Fibroblast of lung (primary cell): ENCODE measurements around the gene TMEM215. TPM values are rescaled to one million over a fixed set of nuclear protein-coding genes. Genes with fewer than 3 reads are reported as not detected.

Experiments used
- DNase-seq, 2 donors: peaks; one replicate each; pipeline versions ENCODE4 v3.0.0 to v3.0.0-alpha.2; 2010; ENCODE audit warnings: low read depth in 2 of 2
- H2AFZ ChIP-seq: 2 replicates; pipeline ENCODE4 v1.5.1; 2012; ENCODE audit warnings: low read length, control low read depth, inconsistent platforms
- H3K27ac ChIP-seq: 2 replicates; pipeline ENCODE4 v1.5.1; 2011; ENCODE audit warnings: low read length, control low read depth; ENCODE audit not compliant: insufficient read depth
- H3K27me3 ChIP-seq: 2 replicates; pipeline ENCODE4 v1.5.1; 2011; ENCODE audit warnings: mild to moderate bottlenecking, low read length; ENCODE audit not compliant: control insufficient read depth, insufficient read depth
- H3K36me3 ChIP-seq: 2 replicates; pipeline ENCODE4 v1.5.1; 2011; ENCODE audit warnings: low read length; ENCODE audit not compliant: control insufficient read depth, insufficient read depth
- H3K4me1 ChIP-seq: 2 replicates; pipeline ENCODE4 v1.5.1; 2011; ENCODE audit warnings: low read length; ENCODE audit not compliant: control insufficient read depth, insufficient read depth; ENCODE audit errors: extremely low read depth
- H3K4me2 ChIP-seq: 2 replicates; pipeline ENCODE4 v1.5.1; 2011; ENCODE audit warnings: low read length, control low read depth; ENCODE audit not compliant: insufficient read depth; ENCODE audit errors: extremely low read depth
- H3K4me3 ChIP-seq, 4 experiments: fragments of 200-600 bp in 1 of 4; sonication (generic) in 1 of 4; replicated peaks in 1 of 4; 2 replicates each; pipeline ENCODE4 v1.5.1; 2011 to 2016; ENCODE audit warnings: low read length in 4 of 4, low read depth in 3 of 4, mild to moderate bottlenecking in 3 of 4, control low read depth in 2 of 4, inconsistent platforms in 1 of 4, mixed read lengths in 1 of 4; ENCODE audit not compliant: insufficient read depth in 1 of 4; ENCODE audit errors: control extremely low read depth in 1 of 4
- H3K79me2 ChIP-seq: 2 replicates; pipeline ENCODE4 v1.5.1; 2012; ENCODE audit warnings: mild to moderate bottlenecking, low read length, inconsistent platforms; ENCODE audit not compliant: control insufficient read depth, insufficient read depth
- H3K9ac ChIP-seq: 2 replicates; pipeline ENCODE4 v1.5.1; 2011; ENCODE audit warnings: mild to moderate bottlenecking, low read length, control low read depth; ENCODE audit not compliant: insufficient read depth
- H3K9me3 ChIP-seq: 2 replicates; pipeline ENCODE4 v1.5.1; 2012; ENCODE audit warnings: low read depth, low read length; ENCODE audit not compliant: control insufficient read depth, insufficient read depth
- H4K20me1 ChIP-seq: 2 replicates; pipeline ENCODE4 v1.5.1; 2011; ENCODE audit warnings: low read length; ENCODE audit not compliant: control insufficient read depth, insufficient read depth; ENCODE audit errors: extremely low read depth
- CTCF ChIP-seq, 2 donors: IDR thresholded peaks in 1 of 2; conservative IDR thresholded peaks in 1 of 2; 1 replicate in 1 of 2; 2 replicates in 1 of 2; pipeline ENCODE4 v1.5.1; 2011 to 2012; ENCODE audit warnings: low read length in 2 of 2, control low read depth in 1 of 2, inconsistent platforms in 1 of 2, low read depth in 1 of 2, mild to moderate bottlenecking in 1 of 2
- EZH2 ChIP-seq: IDR thresholded peaks from 2 replicates; pipeline ENCODE4 v1.5.1; 2012; ENCODE audit warnings: low read length, control low read depth, mild to moderate bottlenecking; ENCODE audit errors: missing control alignments
- polyA plus RNA-seq, 2 donors: library from polyadenylated mRNA; depleted of rRNA in 1 of 2; stranded (reverse) in 1 of 2; unstranded in 1 of 2; fragments of >200 nt; gene quantifications; 2 replicates each; pipeline ENCODE4 v1.2.1, GENCODE V29; 2011 to 2012; ENCODE audit warnings: missing spikeins in 1 of 2
- total RNA-seq: library from RNA; depleted of rRNA; stranded (reverse); fragments of >200 nt; gene quantifications from 2 replicates; pipeline ENCODE4 v1.2.1, GENCODE V29; 2014

Gene TMEM215
- total and polyA plus RNA-seq, 2 donors (not counting 1 experiment from before 2014, with no cell fraction given): not detected

GRCh38 chr9:32738501-32739172, 44.7 kb upstream of the TMEM215 start:
- no peak overlapping the region for H3K4me3 ChIP-seq
- H3K79me2 ChIP-seq: no peaks in the 10 kb centered on the region
- DNase-seq: peak in 1 of 2 donors; percentile 45
- no peaks in the 10 kb centered on the region for H3K27me3 ChIP-seq
- no peaks in the 10 kb centered on the region for H3K4me1 ChIP-seq
- H3K36me3 ChIP-seq: no peaks in the 10 kb centered on the region
- TF ChIP-seq EZH2: no peak
- TF ChIP-seq CTCF (conservative IDR thresholded peaks at IDR 0.05 in 1 of 2, IDR thresholded peaks at IDR 0.05 in 1 of 2; ENCODE audit: low read depth in 1 of 2, low read length in 2 of 2): no peak
- no peaks in the 10 kb centered on the region for H3K9me3 ChIP-seq
- no peak overlapping the region for H3K9ac ChIP-seq
- no peak overlapping the region for H2AFZ ChIP-seq
- no peaks in the 10 kb centered on the region for H4K20me1 ChIP-seq
- no peak overlapping the region for H3K27ac ChIP-seq
- H3K4me2 ChIP-seq: no peak overlapping the region

- no peak overlapping the region for H3K9ac ChIP-seq
- peak in 1 of 2 donors; percentile 55 for DNase-seq
- TF ChIP-seq CTCF (conservative IDR thresholded peaks at IDR 0.05 in 1 of 2, IDR thresholded peaks at IDR 0.05 in 1 of 2; ENCODE audit: low read depth in 1 of 2, low read length in 2 of 2): no peak
- H3K79me2 ChIP-seq: no peaks in the 10 kb centered on the region
- no peaks in the 10 kb centered on the region for H3K9me3 ChIP-seq
- H3K4me1 ChIP-seq: no peaks in the 10 kb centered on the region
- no peaks in the 10 kb centered on the region for H3K36me3 ChIP-seq
- no peak overlapping the region for H2AFZ ChIP-seq
- H3K4me3 ChIP-seq: no peak overlapping the region
- H3K27ac ChIP-seq: no peak overlapping the region
- H3K27me3 ChIP-seq: no peaks in the 10 kb centered on the region
- no peak overlapping the region for H3K4me2 ChIP-seq
- no peaks in the 10 kb centered on the region for H4K20me1 ChIP-seq
Observed at GRCh38 chr9:32741706-32742105, 41.6 kb upstream of the TMEM215 start.

GRCh38 chr9:32742296-32742695, 41.0 kb upstream of the TMEM215 start:
- H4K20me1 ChIP-seq: no peaks in the 10 kb centered on the region
- no peak overlapping the region for H3K9ac ChIP-seq
- no peaks in the 10 kb centered on the region for H3K79me2 ChIP-seq
- no peak for TF ChIP-seq CTCF (conservative IDR thresholded peaks at IDR 0.05 in 1 of 2, IDR thresholded peaks at IDR 0.05 in 1 of 2; ENCODE audit: low read depth in 1 of 2, low read length in 2 of 2)
- TF ChIP-seq EZH2: no peak
- H3K27ac ChIP-seq: no peak overlapping the region
- DNase-seq: peak in 1 of 2 donors; percentile 62
- H3K36me3 ChIP-seq: no peaks in the 10 kb centered on the region
- H2AFZ ChIP-seq: no peak overlapping the region
- H3K4me2 ChIP-seq: no peak overlapping the region
- H3K4me3 ChIP-seq: no peak overlapping the region
- no peaks in the 10 kb centered on the region for H3K27me3 ChIP-seq
- H3K4me1 ChIP-seq: no peaks in the 10 kb centered on the region
- no peaks in the 10 kb centered on the region for H3K9me3 ChIP-seq
